ENCODE results near the gene IL1RN. TPM values are rescaled to one million over a fixed set of nuclear protein-coding genes. Genes with fewer than 3 reads are reported as not detected.

IL1RN gene
- total RNA-seq, 4 donors from 2014 or later = 0.67 to 1.3 (median 1.3) TPM; not detected in 1

DNA sequence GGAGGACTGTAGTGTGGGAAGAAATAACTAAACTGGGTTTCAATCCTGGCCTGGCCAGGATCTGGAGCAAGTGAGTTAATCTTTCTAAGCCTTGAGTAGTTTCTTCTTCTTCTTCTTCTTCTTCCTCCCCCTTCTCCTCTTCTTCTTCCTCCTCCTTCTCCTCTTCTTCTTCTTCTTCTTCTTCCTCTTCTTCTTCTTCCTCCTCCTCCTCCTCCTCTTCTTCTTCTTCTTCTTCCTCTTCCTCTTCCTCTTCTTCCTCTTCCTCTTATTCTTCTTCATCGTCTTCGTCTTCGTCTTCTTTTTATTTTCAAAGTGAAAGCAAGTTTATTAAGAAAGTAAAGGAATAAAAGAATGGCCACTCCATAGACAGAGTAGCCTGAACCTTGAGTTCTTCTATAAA, 6.5 kb upstream of the IL1RN start:
- DNase-seq = no peak
- WGBS, 2 donors = 82 to 83% methylated on average over 3 of the region's 3 CpGs
- Histone ChIP-seq H3K4me3 (replicated peaks in 1 of 3) (no peak overlapping the region), H3K27ac (no peak overlapping the region), H3K9me3 (no peaks in the 10 kb centered on the region), H3K36me3 (no peaks in the 10 kb centered on the region), H3K27me3 (no peaks in the 10 kb centered on the region), H3K4me1 (peaks cover 15 to 21% of the 10 kb centered on the region in 2 donors)
- intact Hi-C loops (cut with DNase I) = loop anchor here (5.0 kb wide), 1 partner anchor 44 kb away; no protein-coding TSS in a partner anchor
- TF ChIP-seq POLR2A (IDR thresholded peaks at IDR 0.05) (no peak), CTCF (IDR thresholded peaks at IDR 0.05) (no peak)

- Histone ChIP-seq H3K27ac (no peak overlapping the region), H3K4me1 (peaks cover 9% of the 10 kb centered on the region in 2 donors), H3K9me3 (no peaks in the 10 kb centered on the region), H3K4me3 (replicated peaks in 1 of 3) (no peak overlapping the region), H3K36me3 (no peaks in the 10 kb centered on the region), H3K27me3 (no peaks in the 10 kb centered on the region)
- 81 to 85% methylated on average over 4 of the region's 4 CpGs for WGBS, 2 donors
- no peak for DNase-seq
- no peak for TF ChIP-seq POLR2A (IDR thresholded peaks at IDR 0.05)
- no peak for TF ChIP-seq CTCF (IDR thresholded peaks at IDR 0.05)
- intact Hi-C loops (cut with DNase I) = loop anchor here (5.0 kb wide), 1 partner anchor 45 kb away; no protein-coding TSS in a partner anchor
Observed at GRCh38 chr2:113122364-113122763, 5.0 kb upstream of the IL1RN start.

DNA sequence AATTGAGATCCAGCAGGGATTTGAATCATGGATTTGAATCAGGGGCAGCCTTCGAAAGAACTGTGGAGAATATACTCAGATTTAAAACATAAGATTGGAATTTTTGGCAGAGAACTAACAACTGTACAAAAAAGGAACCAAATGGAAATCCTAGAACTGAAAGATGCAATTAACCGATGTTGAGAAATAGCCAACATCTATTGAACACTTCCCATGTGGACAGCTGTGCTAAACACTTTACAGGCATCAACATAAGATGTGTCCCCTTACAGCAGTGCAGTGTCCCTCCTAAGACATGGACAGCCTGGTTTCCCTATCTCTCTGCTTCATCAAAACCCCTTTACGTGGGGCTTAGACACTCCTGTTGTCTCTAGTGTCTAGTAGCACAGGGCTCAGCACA, 3.7 kb upstream of the IL1RN start:
- intact Hi-C loops (cut with DNase I) = loop anchor here (5.0 kb wide), 1 partner anchor 46 kb away; no protein-coding TSS in a partner anchor
- no peak overlapping the region for H3K4me3 ChIP-seq (replicated peaks in 1 of 3)
- 87 to 90% methylated on average over 3 of the region's 3 CpGs for WGBS, 2 donors
- no peaks in the 10 kb centered on the region for H3K27me3 ChIP-seq
- DNase-seq = no peak
- TF ChIP-seq CTCF (IDR thresholded peaks at IDR 0.05) (no peak), POLR2A (IDR thresholded peaks at IDR 0.05) (no peak)
- H3K4me1 ChIP-seq = no peaks in the 10 kb centered on the region
- no peaks in the 10 kb centered on the region for H3K36me3 ChIP-seq
- no peak overlapping the region for H3K27ac ChIP-seq
- H3K9me3 ChIP-seq = no peaks in the 10 kb centered on the region

- WGBS, 2 donors = 62 to 76% methylated on average over 10 to 11 of the region's 12 CpGs
- intact Hi-C loops (cut with DNase I) = loop anchor here (5.0 kb wide), 1 partner anchor 47 kb away; no protein-coding TSS in a partner anchor
- TF ChIP-seq POLR2A (IDR thresholded peaks at IDR 0.05) = no peak
- TF ChIP-seq CTCF (IDR thresholded peaks at IDR 0.05) = no peak
- H3K36me3 ChIP-seq = no peaks in the 10 kb centered on the region
- no peaks in the 10 kb centered on the region for H3K27me3 ChIP-seq
- no peaks in the 10 kb centered on the region for H3K9me3 ChIP-seq
- no peak overlapping the region for H3K4me3 ChIP-seq (replicated peaks in 1 of 3)
- H3K4me1 ChIP-seq = no peaks in the 10 kb centered on the region
- H3K27ac ChIP-seq = no peak overlapping the region
- DNase-seq = no peak
Observed at GRCh38 chr2:113124181-113124961, 3.0 kb upstream of the IL1RN start.

Data from thyroid gland (tissue), 4 donors.